Subcutaneous abdominal adipose tissue (tissue), 5 donors: ENCODE results near the gene KPNB1.

Source experiments
- H3K27ac ChIP-seq: one replicate; pipeline ENCODE4 v1.7.0; 2013; ENCODE audit warnings: low read depth, mild to moderate bottlenecking, inconsistent platforms, low read length, moderate library complexity
- H3K27me3 ChIP-seq, 5 donors: one replicate each; pipeline ENCODE4 v1.7.0; 2013; ENCODE audit warnings: low read length in 5 of 5, inconsistent platforms in 1 of 5; ENCODE audit not compliant: control insufficient read depth in 5 of 5, insufficient read depth in 4 of 5
- H3K36me3 ChIP-seq, 5 donors: one replicate each; pipeline ENCODE4 v1.7.0; 2013; ENCODE audit warnings: low read length in 5 of 5; ENCODE audit not compliant: control insufficient read depth in 5 of 5, insufficient read depth in 5 of 5
- H3K4me1 ChIP-seq, 5 donors: one replicate each; pipeline ENCODE4 v1.7.0; 2013; ENCODE audit warnings: low read length in 5 of 5, mild to moderate bottlenecking in 3 of 5, moderate library complexity in 1 of 5; ENCODE audit not compliant: control insufficient read depth in 5 of 5, insufficient read depth in 5 of 5
- H3K4me3 ChIP-seq, 5 donors: one replicate each; pipeline ENCODE4 v1.7.0; 2013; ENCODE audit warnings: low read length in 5 of 5, low read depth in 1 of 5
- H3K9ac ChIP-seq, 5 donors: one replicate each; pipeline ENCODE4 v1.7.0; 2013; ENCODE audit warnings: low read length in 5 of 5, mild to moderate bottlenecking in 4 of 5, moderate library complexity in 3 of 5
- H3K9me3 ChIP-seq, 5 donors: one replicate each; pipeline ENCODE4 v1.7.0; 2013; ENCODE audit warnings: low read length in 5 of 5; ENCODE audit not compliant: control insufficient read depth in 5 of 5
- donor health status: healthy.
- donor health status: healthy.
- donor health status: healthy.
- donor health status: healthy.
- donor health status: healthy.

KPNB1 gene

GRCh38 chr17:47724705-47725104 lies 75.0 kb downstream of the KPNB1 start:
- Histone ChIP-seq H3K27me3 (peaks cover 30 to 57% (median 54%) of the 10 kb centered on the region in 5 donors), H3K36me3 (no peaks in the 10 kb centered on the region), H3K9ac (no peak overlapping the region), H3K4me3 (no peak overlapping the region), H3K27ac (no peak overlapping the region), H3K9me3 (no peaks in the 10 kb centered on the region), H3K4me1 (peaks cover 0 to 13% (median 9%) of the 10 kb centered on the region in 5 donors)

GRCh38 chr17:47725446-47726111 lies 75.9 kb downstream of the KPNB1 start:
- Histone ChIP-seq H3K27ac (no peak overlapping the region), H3K4me3 (no peak overlapping the region), H3K4me1 (peaks cover 0 to 13% (median 7%) of the 10 kb centered on the region in 5 donors), H3K9ac (no peak overlapping the region), H3K9me3 (no peaks in the 10 kb centered on the region), H3K27me3 (peaks cover 26 to 53% (median 48%) of the 10 kb centered on the region in 5 donors), H3K36me3 (no peaks in the 10 kb centered on the region)

GRCh38 chr17:47726796-47727703 lies 77.3 kb downstream of the KPNB1 start:
- H3K4me1 ChIP-seq = no peaks in the 10 kb centered on the region
- no peaks in the 10 kb centered on the region for H3K36me3 ChIP-seq
- H3K9ac ChIP-seq = no peak overlapping the region
- H3K9me3 ChIP-seq = no peaks in the 10 kb centered on the region
- H3K27ac ChIP-seq = no peak overlapping the region
- H3K27me3 ChIP-seq = peaks cover 12 to 48% (median 43%) of the 10 kb centered on the region in 5 donors
- no peak overlapping the region for H3K4me3 ChIP-seq

- H3K36me3 ChIP-seq = no peaks in the 10 kb centered on the region
- H3K9me3 ChIP-seq = no peaks in the 10 kb centered on the region
- peaks cover 11 to 50% (median 42%) of the 10 kb centered on the region in 5 donors for H3K27me3 ChIP-seq
- no peak overlapping the region for H3K27ac ChIP-seq
- no peak overlapping the region for H3K9ac ChIP-seq
- H3K4me3 ChIP-seq = no peak overlapping the region
- peaks cover 0 to 2% (median under 1%) of the 10 kb centered on the region in 5 donors for H3K4me1 ChIP-seq
Observed at GRCh38 chr17:47727704-47728036, 78.0 kb downstream of the KPNB1 start.

- Histone ChIP-seq H3K4me3 (no peak overlapping the region), H3K27me3 (peaks cover 11 to 52% (median 45%) of the 10 kb centered on the region in 5 donors), H3K9me3 (no peaks in the 10 kb centered on the region), H3K36me3 (no peaks in the 10 kb centered on the region), H3K9ac (no peak overlapping the region), H3K4me1 (peaks cover 0 to 8% (median 2%) of the 10 kb centered on the region in 5 donors), H3K27ac (no peak overlapping the region)
Observed at GRCh38 chr17:47728214-47728877, 78.6 kb downstream of the KPNB1 start.

- no peak overlapping the region for H3K27ac ChIP-seq
- H3K27me3 ChIP-seq = peaks cover 13 to 56% (median 48%) of the 10 kb centered on the region in 5 donors
- no peaks in the 10 kb centered on the region for H3K9me3 ChIP-seq
- peaks cover 0 to 17% (median 8%) of the 10 kb centered on the region in 5 donors for H3K4me1 ChIP-seq
- no peak overlapping the region for H3K9ac ChIP-seq
- H3K4me3 ChIP-seq = no peak overlapping the region
- H3K36me3 ChIP-seq = no peaks in the 10 kb centered on the region
Observed at GRCh38 chr17:47729476-47729875, 79.8 kb downstream of the KPNB1 start.

GRCh38 chr17:47730681-47731080 lies 81.0 kb downstream of the KPNB1 start:
- Histone ChIP-seq H3K27ac (no peak overlapping the region), H3K9ac (no peak overlapping the region), H3K4me3 (no peak overlapping the region), H3K9me3 (no peaks in the 10 kb centered on the region), H3K36me3 (no peaks in the 10 kb centered on the region), H3K27me3 (peaks cover 15 to 51% (median 49%) of the 10 kb centered on the region in 5 donors), H3K4me1 (peaks cover 0 to 17% (median 8%) of the 10 kb centered on the region in 5 donors)

GRCh38 chr17:47731396-47731795 lies 81.7 kb downstream of the KPNB1 start:
- peaks cover 0 to 17% (median 8%) of the 10 kb centered on the region in 5 donors for H3K4me1 ChIP-seq

GRCh38 chr17:47732399-47733046 lies 82.8 kb downstream of the KPNB1 start:
- H3K9me3 ChIP-seq = no peaks in the 10 kb centered on the region
- no peaks in the 10 kb centered on the region for H3K36me3 ChIP-seq
- no peak overlapping the region for H3K27ac ChIP-seq
- peaks cover 0 to 17% (median 8%) of the 10 kb centered on the region in 5 donors for H3K4me1 ChIP-seq
- peaks cover 15 to 44% (median 41%) of the 10 kb centered on the region in 5 donors for H3K27me3 ChIP-seq
- peak overlapping the region in 3 of 5 donors; percentile 2 to 57 (median 6) for H3K4me3 ChIP-seq
- no peak overlapping the region for H3K9ac ChIP-seq

More at GRCh38 chr17:47731396-47731795, 81.7 kb downstream of the KPNB1 start:
- no peak overlapping the region for H3K27ac ChIP-seq
- H3K4me3 ChIP-seq = no peak overlapping the region
- peaks cover 18 to 48% (median 44%) of the 10 kb centered on the region in 5 donors for H3K27me3 ChIP-seq
- no peak overlapping the region for H3K9ac ChIP-seq
- H3K36me3 ChIP-seq = no peaks in the 10 kb centered on the region
- no peaks in the 10 kb centered on the region for H3K9me3 ChIP-seq
